ENCODE measurements around the gene PBX3. TPM values are rescaled to one million over a fixed set of nuclear protein-coding genes. Genes with fewer than 3 reads are reported as not detected.

Gene PBX3
- total RNA-seq, 1 donor = 62.4 TPM

DNA sequence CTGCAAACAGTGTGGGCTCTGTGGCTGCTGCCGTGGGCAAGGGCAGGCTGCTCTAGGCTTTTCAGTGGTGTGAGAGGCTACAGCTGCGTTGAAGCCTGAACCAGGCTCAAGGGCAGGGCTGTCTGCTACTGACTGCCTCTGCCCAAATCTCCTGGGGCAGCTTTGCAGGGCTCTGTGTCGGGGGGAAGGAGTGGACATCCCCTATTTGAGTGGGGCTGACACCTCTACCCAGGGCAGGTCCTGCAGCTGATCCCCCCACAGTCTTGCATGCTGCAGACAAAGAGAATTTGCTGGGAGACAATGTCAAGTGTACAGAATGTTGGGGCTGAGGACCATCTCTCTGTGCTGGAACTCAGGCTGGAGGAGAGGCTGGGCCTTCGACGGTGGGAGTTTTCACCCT lies 240.2 kb downstream of the PBX3 start:
- TF ChIP-seq, protein P1, sequence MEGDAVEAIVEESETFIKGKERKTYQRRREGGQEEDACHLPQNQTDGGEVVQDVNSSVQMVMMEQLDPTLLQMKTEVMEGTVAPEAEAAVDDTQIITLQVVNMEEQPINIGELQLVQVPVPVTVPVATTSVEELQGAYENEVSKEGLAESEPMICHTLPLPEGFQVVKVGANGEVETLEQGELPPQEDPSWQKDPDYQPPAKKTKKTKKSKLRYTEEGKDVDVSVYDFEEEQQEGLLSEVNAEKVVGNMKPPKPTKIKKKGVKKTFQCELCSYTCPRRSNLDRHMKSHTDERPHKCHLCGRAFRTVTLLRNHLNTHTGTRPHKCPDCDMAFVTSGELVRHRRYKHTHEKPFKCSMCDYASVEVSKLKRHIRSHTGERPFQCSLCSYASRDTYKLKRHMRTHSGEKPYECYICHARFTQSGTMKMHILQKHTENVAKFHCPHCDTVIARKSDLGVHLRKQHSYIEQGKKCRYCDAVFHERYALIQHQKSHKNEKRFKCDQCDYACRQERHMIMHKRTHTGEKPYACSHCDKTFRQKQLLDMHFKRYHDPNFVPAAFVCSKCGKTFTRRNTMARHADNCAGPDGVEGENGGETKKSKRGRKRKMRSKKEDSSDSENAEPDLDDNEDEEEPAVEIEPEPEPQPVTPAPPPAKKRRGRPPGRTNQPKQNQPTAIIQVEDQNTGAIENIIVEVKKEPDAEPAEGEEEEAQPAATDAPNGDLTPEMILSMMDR (IDR thresholded peaks at IDR 0.05; ENCODE audit: insufficient read depth, low read length) = no peak
- no peak for DNase-seq (ENCODE audit: low read depth)
- H3K4me3 ChIP-seq (ENCODE audit: low read depth, low read length) = no peak overlapping the region

DNA sequence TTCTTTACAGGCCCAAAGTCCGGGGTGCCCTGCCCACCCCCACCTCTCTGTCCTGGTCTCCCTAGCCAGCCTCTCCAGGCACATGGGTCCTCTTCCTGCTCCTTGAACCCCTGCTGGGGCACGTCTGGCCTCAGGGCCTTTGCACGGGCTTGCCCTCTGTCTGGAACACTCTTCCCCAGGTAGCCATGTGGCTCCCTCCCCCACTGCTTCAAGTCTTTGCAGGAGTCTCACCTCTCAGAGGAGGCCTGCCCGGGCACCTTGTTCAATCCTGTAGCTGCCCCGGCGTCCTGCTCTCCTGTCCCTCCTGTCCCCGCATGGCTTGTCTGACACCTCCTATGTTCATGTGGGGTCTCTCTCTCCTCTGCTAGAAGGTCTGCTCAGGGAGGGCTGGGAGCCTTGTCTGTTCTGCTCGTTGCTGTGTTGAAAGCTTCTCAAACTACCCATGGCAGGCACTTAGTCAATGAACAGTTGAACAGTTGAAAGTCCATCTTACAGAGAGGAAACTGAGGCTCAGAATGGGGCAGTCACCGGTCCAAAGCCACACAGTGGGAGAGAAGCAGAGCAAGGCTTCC lies 241.4 kb downstream of the PBX3 start:
- DNase-seq (ENCODE audit: low read depth) = no peak
- no peak overlapping the region for H3K4me3 ChIP-seq (ENCODE audit: low read depth, low read length)
- TF ChIP-seq, protein P1 (IDR thresholded peaks at IDR 0.05; ENCODE audit: insufficient read depth, low read length) = no peak

DNA sequence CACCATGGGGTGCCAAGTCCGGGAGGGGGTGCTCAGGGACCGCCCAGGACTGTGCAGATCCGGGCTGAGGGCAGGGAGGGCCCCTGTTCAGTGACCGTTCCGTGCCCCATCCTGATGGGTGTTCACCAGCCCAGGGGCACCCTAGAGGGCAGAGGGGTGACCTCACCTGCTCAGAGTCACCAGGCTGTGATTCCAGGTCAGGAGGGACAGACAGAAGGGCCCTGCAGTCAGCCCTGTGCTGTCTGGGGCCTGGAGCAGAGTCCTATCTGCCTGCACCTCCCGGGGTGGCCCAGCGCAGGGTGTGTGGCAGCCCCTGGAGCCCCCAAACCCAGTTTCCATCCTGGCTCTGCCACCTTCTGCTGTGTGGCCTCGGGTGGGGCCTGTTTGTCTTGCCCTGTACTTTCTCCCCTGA lies 241.9 kb downstream of the PBX3 start:
- TF ChIP-seq, protein P1 (IDR thresholded peaks at IDR 0.05; ENCODE audit: insufficient read depth, low read length) = no peak
- DNase-seq (ENCODE audit: low read depth) = no peak
- H3K4me3 ChIP-seq (ENCODE audit: low read depth, low read length) = no peak overlapping the region

DNA sequence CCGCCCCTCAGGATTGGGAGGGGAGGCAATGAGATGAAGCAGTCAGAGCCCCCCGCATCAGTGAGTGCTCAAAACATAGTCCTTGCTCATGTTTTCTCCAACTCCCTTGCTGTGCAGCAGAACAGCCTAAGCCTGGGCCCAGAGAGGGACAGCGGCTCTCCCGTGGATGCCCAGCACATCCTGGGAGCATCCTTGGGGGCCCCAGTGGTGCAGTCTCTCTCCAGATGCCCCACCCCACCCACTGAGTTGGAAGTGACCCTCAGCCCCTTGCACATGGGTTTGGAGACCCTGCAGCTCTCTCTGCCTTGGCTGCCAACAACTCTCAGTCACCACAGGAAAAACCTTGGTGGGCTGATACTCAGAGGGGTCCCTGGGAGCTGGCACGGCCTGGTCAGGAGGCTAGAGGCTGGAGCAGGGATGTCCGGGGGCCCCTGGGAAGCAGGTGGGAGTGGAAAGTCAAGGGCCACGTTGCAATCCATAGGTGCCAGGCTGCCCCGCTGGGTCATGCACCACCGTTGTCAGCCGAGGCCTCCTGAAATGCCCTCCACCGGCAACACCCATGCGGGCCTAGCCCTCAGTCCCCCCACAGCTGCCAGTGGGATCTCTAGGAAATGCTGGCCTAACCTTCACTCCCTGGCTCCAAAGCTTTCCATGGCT lies 242.5 kb downstream of the PBX3 start:
- TF ChIP-seq, protein P1 (IDR thresholded peaks at IDR 0.05; ENCODE audit: insufficient read depth, low read length) = no peak
- H3K4me3 ChIP-seq (ENCODE audit: low read depth, low read length) = no peak overlapping the region
- DNase-seq (ENCODE audit: low read depth) = no peak

DNA sequence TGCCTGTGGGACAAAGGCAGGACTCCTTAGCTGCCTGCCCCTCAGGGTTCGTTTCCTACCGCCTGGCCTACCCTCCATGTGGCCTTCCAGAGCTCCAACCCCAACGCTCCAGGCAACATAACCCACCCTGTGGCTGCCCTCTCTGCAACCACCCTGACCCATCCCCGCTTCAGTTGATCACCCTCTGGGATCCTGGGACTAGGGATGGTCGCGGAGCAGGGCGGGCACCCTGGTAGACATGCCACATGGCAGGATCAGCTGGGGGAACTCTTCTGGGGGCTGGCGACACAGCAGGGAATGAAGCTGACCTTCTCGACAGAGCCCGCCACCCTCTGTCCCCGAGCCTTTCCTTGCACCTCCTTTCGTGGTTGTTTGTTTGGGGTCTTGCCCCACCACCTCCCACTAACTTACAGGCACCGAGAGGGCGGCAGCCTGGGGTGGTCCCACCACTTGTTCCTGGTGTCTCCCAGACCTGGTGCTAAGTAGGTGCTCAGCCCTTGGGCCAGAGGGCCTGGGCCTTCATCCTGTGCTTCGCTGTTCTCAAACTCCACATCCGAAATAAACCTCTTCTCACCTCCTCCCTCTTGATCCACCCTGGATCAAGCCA lies 243.1 kb downstream of the PBX3 start:
- TF ChIP-seq, protein P1 (IDR thresholded peaks at IDR 0.05; ENCODE audit: insufficient read depth, low read length) = no peak
- DNase-seq (ENCODE audit: low read depth) = no peak
- H3K4me3 ChIP-seq (ENCODE audit: low read depth, low read length) = no peak overlapping the region

DNA sequence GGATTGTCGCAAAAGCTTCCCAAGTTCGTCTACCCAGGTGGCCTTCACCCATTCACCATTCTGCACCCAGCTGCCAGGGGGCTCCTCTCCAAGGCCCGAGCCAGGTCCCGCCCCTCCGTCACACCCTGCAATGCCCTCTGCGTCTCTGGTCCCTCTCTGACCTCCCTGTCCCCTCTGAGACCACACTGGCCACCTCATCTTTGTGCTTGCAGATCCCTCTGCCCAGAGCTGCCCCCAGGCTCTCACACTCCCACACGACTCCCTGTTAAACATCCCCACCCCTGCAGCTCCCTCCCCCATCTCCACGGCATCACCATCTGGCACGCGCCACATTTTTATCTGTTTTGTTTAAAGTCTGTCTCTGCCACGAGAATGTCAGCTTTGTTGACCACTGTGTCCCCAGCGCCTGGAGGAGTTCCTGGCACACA lies 243.6 kb downstream of the PBX3 start:
- TF ChIP-seq, protein P1 (IDR thresholded peaks at IDR 0.05; ENCODE audit: insufficient read depth, low read length) = no peak
- DNase-seq (ENCODE audit: low read depth) = no peak
- H3K4me3 ChIP-seq (ENCODE audit: low read depth, low read length) = no peak overlapping the region
